ENCODE data around the gene SERBP1.
A peak's percentile ranks its signal among the peaks of the same experiment; 100 is the strongest.
"Not testable (repeated sequence)": the region's sequence is repeated elsewhere in the genome, so short reads cannot be mapped to it uniquely, and the experiment has no call there.

Gene SERBP1

GRCh38 chr1:67430358-67431155 lies at the start of gene SERBP1:
Gene SERBP1, minus strand, starts transcription at chr1:67430402. Its CDS starts 102 bp downstream, at chr1:67430300.
- DNase-seq (ENCODE audit: low read depth, low spot score) = peak; percentile 94

DNA sequence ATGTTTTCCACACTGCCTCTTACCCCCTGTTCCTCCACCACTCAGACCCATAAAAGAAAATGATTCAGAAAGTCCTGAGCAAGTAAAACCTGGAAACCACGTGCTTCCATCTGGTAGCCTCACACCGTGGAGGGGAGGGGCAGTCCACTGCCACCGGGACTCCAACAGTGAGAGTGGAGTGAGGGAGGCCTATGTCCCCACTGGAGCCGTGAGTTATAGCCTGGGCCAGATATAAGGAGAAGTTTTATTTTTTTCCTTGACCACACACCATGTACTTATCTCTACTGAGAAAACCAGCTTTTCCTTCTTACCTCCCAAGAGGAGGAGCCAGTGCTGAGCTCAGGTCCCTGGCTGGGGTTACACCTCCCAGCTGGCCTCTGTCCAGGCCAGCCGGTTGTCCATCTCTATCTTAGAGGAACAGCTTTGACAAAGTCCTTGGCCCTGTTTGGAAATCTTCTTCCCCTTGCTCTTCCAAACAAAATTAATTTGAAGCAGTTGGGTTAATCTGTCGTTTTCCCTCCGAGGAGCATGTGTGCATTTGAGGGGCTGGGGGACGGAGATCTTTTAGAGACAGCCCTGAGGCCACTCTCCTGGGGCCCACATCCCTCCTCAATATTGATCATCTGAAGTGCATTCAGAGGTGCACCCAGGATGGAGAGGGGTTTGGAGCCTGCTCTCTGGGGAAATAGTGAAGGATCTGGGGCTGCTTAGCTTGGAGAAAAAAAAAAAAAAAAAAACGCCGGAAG lies 49.1 kb upstream of the SERBP1 start:
- DNase-seq (ENCODE audit: low read depth, low spot score) = no peak

- no peak for DNase-seq (ENCODE audit: low read depth, low spot score)
These were observed 46.7 kb upstream of the SERBP1 start for GRCh38 chr1:67476906-67477305.

DNA sequence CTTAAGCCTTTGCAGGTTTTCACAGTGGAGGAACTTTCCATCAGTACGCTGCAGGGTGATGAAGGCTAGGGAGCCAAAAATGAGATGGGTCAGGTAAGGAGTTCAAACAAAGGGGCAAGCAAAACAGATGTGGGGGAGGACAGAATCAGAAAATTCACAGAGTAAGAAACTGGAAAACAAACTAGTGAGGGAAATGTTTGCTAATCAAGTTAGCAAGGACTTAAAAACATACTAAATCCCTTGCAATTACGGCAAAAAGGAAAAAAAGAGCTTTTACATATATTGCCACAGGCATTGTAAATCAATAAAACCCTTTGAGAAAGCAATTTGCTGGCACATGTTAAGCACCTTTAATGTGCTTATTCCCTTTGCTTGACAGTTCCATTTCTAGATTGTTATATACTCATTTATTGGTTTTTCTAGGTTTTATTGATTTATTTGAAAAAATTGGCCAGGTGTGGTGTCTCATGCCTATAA lies 45.8 kb upstream of the SERBP1 start:
- DNase-seq (ENCODE audit: low read depth, low spot score) = no peak

DNA sequence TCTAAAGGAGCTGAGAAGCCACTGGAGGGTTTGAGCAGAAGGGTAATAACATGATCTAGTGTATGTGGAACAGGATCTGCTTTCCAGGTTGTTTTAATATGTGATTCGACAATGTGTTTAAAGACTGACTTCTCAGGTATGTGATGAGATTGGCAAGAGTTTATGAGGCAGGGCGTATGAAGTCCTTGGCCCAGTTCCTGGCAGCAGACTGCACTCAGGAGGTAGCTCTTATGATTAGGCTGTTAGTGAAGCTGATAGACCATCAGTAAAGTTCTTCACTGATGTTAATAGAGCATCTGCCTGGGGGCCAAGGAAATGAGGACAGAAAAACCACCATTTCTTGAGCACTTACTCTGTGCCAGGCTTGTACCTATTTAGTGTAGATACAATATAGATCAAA lies 41.9 kb upstream of the SERBP1 start:
- DNase-seq (ENCODE audit: low read depth, low spot score) = no peak

GRCh38 chr1:67469431-67469830 lies 39.2 kb upstream of the SERBP1 start:
- no peak for DNase-seq (ENCODE audit: low read depth, low spot score)

- no peak for DNase-seq (ENCODE audit: low read depth, low spot score)
These were observed 38.0 kb upstream of the SERBP1 start for GRCh38 chr1:67468066-67468718.

GRCh38 chr1:67465375-67465774 lies 35.2 kb upstream of the SERBP1 start:
- no peak for DNase-seq (ENCODE audit: low read depth, low spot score)

DNA sequence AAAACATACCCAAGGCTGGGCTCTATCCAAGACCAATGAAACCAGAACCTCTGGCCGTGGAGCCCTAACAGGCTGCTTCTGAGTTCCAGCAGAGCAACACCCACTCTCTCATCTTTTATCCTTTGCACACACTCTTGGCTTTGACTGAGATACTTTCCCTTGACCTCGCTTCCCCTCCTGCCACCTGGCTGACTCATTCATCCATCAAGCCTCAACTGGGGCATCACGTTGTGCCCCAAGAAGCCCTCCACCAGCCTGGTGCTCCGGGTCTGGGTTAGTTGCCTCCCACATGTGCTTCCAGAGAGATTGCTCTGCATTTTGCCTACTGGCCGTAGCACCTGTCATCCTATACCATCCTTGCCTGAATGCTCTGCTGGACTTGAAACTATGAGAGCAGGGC lies 34.5 kb upstream of the SERBP1 start:
- DNase-seq (ENCODE audit: low read depth, low spot score) = no peak

DNA sequence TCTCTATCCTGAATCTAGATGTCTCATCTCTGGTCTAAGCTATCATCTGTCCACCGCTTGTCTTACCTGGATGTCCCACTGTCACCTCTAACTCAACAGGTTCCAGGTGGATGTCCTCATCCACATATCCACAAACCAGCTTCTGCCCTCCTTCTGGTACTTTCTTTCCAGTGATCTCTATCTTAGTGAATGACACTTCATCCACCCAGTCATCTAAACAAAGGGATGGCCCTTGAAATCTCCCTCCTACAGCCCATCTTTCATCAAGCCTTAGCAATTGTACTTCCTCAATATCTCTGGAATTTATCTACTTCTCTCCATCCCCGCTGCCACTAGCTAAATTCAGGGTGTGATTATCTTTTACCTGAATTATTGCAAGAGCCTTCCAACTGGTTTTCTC lies 33.9 kb upstream of the SERBP1 start:
- no peak for DNase-seq (ENCODE audit: low read depth, low spot score)

DNA sequence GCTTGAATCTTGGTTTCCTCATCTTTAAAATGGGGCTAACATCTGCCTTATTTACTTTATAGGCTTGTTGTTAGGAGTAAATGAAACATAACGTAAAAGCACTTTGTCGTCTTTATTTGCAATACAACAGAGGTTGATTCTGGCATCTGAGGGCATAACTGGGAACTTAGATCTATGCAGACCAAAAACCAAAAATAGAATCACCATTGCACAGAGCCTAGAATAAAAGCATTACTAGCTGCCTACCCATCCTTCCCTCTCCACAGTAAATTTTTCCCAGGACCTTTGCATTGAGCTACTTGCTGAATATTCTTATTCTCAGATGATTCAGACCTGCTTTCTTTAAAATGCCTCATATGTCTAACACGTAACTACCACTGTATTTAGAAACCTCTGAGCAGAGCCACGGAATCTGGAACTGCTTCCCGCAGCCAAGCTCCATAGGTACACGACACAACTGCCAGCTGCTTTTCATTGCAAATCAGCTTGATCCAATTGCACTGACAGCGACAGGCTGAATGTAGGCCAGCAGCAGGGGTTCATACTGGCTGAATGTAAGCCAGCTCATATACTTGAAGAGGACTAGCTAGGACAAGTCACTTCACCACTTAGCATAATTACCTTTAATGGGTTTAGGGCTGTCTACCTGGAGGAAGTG lies 33.2 kb upstream of the SERBP1 start:
- DNase-seq (ENCODE audit: low read depth, low spot score) = no peak

GRCh38 chr1:67460676-67461500 lies 30.7 kb upstream of the SERBP1 start:
- DNase-seq (ENCODE audit: low read depth, low spot score) = no peak

DNA sequence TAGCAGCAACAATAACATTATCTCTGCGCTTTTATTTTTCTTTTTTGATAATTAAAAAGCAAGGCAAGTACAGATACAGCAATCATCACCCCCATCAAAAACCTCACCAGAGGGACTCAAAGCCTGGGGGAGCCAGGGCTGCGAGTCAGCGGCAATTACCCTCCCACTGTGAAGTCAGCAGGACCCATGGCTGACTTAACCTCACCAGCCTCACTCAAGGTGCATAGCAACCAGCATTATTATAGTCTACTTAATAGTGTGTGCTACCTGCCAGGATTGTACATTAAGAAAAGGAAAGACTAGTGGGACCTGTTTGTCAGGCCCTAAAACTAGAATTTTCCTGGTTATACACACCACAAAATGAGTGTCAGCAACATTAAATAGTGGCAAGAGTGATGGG lies 28.9 kb upstream of the SERBP1 start:
- DNase-seq (ENCODE audit: low read depth, low spot score) = no peak

DNA sequence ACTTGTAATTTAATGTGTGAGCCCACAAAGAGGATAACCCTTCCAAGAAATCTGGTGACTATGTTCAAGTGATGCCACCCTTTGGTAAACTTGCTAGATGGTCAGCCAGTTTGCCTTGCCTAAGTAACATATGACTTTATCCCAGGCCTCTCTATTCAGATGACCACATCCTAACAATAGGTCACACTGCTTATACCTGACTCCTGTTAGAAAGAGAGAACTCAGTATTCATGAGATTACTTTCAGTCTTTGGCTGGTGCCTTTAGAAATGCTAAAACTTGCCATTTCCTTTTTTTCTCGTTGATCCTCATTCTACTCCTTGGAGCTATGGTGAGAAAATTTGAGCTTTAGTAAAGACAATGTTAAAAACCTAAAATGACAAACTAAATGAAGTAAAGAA lies 28.5 kb upstream of the SERBP1 start:
- no peak for DNase-seq (ENCODE audit: low read depth, low spot score)

GRCh38 chr1:67457247-67457646 lies 27.0 kb upstream of the SERBP1 start:
- no peak for DNase-seq (ENCODE audit: low read depth, low spot score)

GRCh38 chr1:67451815-67452214 lies 21.6 kb upstream of the SERBP1 start:
- no peak for DNase-seq (ENCODE audit: low read depth, low spot score)

DNA sequence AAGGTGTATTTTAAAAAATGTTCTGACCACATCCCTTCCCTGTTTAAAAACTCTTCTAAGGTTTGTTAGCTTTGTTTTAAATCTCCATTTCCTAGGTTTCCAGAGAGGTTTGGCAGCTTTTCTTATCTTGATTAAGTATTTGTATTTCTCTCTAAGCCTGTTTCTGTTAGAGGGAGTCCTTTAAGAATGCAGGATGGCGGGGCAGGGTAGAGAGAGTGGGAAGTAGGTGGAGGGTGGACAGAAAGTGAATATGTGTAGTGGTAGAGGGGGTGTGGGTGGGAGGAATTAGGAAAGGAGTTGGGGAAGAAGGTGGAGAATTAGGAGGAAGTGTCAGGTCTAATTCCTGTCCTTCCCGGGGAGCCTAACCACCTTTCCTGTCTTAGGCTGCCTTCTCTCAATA lies 21.2 kb upstream of the SERBP1 start:
- no peak for DNase-seq (ENCODE audit: low read depth, low spot score)

GRCh38 chr1:67446893-67447292 lies 16.7 kb upstream of the SERBP1 start:
- no peak for DNase-seq (ENCODE audit: low read depth, low spot score)

- not testable (repeated sequence) for DNase-seq (ENCODE audit: low read depth, low spot score)
These were observed 15.8 kb upstream of the SERBP1 start for GRCh38 chr1:67446014-67446413.

GRCh38 chr1:67441739-67442281 lies 11.6 kb upstream of the SERBP1 start:
- DNase-seq (ENCODE audit: low read depth, low spot score) = no peak

GRCh38 chr1:67441183-67441582 lies 11.0 kb upstream of the SERBP1 start:
- DNase-seq (ENCODE audit: low read depth, low spot score) = peak; percentile 40

Data from brain pericyte (primary cell).